ENCODE measurements around the gene WWOX. TPM values are rescaled to one million over a fixed set of nuclear protein-coding genes. Genes with fewer than 3 reads are reported as not detected.

Gene WWOX
- total and polyA plus RNA-seq, 2 of the 8 experiments (the other 6 are each of a cell fraction or from before 2014, with no cell fraction given), result 5.4 to 16.7 TPM

DNA sequence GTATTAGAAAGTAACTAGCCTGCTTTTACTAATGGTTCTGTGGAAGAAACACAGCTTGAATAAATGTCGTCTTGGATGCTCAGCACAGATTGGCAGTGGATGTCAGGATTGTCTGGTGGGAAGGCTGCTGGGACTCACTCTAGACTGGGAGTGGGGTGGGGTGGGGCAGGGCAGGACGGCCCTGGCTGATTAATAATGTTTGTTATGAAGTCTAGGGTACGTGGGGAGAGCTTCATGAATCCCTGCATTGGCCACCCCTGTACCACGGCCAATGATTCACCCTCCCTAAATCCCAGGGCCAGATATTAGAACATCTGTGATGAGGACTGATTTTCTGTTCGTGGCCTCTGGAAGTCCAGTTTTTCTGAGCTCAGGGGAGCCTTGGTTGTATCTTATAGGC lies 421.0 kb downstream of the WWOX start (continued):
- TF ChIP-seq SP4 (IDR thresholded peaks at IDR 0.05; ENCODE audit: low read length) (no peak), RXRA (IDR thresholded peaks at IDR 0.05; ENCODE audit: insufficient read depth, low read depth, low read length) (no peak), CTBP2 (IDR thresholded peaks at IDR 0.05; ENCODE audit: borderline replicate concordance, insufficient read depth, insufficient read length, low read length) (no peak), SAP30 (IDR thresholded peaks at IDR 0.05; ENCODE audit: insufficient read depth, insufficient replicate concordance, low read length) (no peak), SP2 (IDR thresholded peaks at IDR 0.05; ENCODE audit: low read length) (no peak)

Data from H1 (cell line).